GM18951 (cell line): ENCODE results near the gene SH2D7.

ENCODE experiments used
- POLR2A ChIP-seq: IDR thresholded peaks from 4 replicates; pipeline ENCODE4 v1.6.1; 2011; ENCODE audit warnings: mild to moderate bottlenecking; ENCODE audit not compliant: insufficient read length, insufficient read depth; ENCODE audit errors: extremely low read depth
- in situ Hi-C: fragments of 300-500 bp; cut with MboI; formaldehyde crosslinking; loops from one replicate; pipeline ENCODE4 v1.12.0; 2022; ENCODE audit warnings: low sequenced_read_pairs, mixed read lengths, inconsistent platforms; ENCODE audit not compliant: unreplicated experiment

Gene SH2D7

DNA sequence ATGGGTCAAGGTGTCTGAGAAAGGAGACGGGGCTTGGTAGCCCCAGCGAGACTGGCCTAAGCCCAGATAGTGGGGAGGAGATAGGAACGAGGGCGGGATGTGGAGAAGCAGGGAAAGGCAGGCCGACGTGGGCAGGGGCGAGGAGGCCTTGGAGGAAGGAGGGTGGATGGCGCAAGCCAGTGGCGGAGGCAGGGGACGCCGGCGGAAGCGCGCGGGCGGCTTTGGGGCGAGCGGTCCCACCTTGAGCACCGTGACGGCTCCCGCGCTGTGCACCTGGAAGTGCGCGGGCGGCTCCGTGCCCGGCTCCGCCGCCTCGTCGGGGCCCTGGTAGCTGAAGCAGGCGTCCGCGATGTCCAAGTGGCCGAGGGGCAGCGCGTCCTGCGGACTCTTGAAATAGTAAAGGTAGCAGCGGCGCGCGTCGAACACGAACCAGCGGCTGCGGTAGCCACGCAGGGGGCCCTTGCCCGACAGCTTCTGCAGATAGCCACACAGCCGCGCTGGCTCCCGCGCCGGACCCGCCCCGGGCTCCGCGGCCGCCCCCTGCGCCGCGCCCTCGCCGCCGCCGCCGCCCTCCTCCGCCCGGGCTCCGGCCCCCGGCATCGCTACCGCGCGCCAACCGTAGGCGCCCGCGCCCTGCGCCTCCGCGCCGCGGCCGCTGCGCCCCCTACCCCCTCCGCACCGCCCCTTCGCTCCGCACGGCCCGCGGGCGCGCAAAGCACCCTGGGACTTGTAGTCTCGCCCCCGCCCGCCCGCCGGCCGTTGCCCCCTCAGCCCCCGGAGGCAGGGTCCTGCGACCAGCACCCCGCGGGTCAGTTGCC lies 15.1 kb upstream of the SH2D7 start, which contains the start of gene TBC1D2B:
Gene TBC1D2B, minus strand, starts transcription at position 659 of the 818 bp plus-strand sequence. Its CDS starts 59 bp downstream, at position 600.
- in situ Hi-C loops, result no loop called here
- TF ChIP-seq POLR2A, result peak; percentile 64

DNA sequence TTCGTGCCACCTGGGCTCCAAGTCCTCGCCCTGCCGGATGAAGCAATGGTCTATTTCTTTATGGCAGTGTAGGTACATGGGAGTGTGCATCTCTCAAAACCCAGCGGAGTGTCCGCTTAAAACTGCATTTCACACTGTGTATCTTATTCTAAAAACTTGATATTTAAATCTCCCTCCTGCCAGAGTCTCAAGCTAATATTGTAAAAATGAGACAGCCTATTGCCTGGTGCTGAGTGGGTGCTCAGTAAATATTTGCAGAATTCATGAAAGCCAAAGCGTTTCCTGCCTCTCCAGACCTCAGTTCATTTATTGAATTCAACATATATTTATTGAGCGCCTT lies 14.5 kb upstream of the SH2D7 start:
- in situ Hi-C loops, result no loop called here

DNA sequence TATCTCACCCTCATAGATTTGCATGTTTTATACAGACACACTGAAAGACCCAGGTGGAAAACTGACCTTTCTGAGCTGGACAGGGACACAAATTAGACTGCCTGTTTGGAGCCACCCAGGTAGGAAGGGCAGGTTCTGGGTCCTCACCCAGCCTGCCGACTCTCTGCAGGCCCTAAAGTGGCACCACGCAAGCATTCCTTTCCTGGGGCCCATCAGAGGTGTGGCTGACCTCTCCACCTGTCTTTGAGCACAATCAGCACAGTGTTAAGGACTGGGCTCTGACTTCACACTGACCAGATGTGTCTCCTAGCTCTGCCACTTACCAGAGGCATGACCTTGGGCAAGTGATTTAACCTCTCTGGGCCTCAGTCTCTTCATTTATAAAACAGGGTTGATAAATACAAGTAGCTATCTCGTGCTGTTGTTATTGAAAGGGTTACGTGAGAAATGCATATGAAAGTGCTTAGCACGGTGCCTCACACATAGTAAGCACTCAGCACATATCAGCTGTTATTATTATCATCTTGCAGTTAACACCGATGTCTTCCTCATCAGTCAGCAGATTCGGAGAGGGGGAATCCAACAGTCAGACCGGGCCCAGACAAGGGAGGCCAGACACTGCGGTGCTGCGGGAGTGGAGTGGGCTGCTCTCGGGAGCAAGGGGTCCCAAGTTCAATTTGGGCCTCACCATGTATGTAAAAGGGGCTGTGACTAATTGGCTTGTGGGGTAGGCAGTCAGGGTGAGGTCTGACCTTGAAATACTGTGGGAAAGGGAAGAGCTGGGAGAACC lies 12.9 kb upstream of the SH2D7 start:
- in situ Hi-C loops, result no loop called here
- TF ChIP-seq POLR2A, result no peak

More for the DNA sequence above, 14.5 kb upstream of the SH2D7 start:
- TF ChIP-seq POLR2A, result no peak

DNA sequence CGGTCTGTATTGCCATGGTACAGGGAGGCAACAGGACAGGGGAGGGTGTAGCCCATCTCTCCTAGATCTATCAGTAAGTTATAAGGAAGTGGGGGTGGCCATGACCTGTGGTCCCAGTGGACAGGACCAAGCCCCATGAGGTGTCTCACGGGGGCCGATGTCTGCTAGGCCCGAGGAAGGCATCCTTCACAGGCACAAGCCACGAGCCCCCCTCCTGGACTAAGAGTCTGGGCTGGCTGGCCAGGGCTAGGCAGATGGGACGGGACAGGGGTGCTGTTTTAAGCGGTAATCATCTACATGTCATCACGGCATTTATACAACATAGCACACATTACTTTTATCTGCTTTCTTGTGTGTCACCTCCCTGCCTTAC lies 12.3 kb upstream of the SH2D7 start:
- in situ Hi-C loops, result no loop called here

DNA sequence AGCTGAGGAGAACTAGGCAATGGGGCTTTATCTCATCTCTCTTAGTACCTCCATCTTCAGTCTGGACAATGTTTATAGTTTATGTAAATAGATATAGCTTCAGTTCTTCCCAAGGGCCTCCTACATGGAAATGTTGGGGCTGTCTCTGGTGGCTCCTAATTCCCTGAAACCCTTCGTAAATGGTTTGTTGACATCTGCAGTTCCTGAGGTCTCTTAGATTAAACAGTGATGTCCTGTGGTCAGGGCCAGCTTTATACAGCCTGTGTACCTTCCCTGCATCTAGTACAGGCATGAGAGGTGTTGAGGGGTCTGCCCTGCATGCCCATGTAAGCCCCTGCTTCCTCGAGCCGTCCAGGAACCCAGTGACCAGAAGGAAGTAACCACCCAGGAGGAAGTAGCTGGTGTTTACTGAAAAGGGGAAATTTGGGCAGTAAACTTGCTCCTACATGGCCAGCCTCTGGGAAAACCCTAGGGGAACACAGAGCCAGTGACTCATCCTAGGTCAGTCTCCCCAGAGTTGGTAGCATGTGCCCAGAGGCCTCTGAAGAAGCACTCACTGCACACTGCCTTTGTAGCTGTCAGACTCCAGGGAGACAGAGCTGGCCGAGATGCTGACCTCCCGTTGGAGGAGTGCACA lies 10.1 kb upstream of the SH2D7 start:
- in situ Hi-C loops, result no loop called here
- no peak for TF ChIP-seq POLR2A

More for the DNA sequence above, 12.3 kb upstream of the SH2D7 start:
- TF ChIP-seq POLR2A, result no peak

DNA sequence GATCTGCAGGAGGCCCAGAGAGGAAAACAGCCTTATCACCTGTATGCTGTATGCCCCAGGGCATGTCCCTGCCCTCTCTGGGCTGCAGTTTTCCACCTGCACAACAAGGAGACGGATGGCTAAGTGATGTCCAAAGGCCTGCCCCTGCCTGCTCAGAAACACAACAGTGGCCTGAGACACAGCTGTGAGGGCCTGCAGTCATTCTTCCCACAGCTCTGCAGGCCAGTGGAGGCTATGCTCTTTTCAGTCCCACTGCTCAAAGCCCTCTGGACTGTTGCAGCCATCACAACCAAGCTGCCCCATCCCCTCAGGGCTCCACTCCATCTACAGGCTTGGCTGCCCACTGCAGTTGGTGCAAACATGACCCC lies 9.6 kb upstream of the SH2D7 start:
- in situ Hi-C loops, result no loop called here

DNA sequence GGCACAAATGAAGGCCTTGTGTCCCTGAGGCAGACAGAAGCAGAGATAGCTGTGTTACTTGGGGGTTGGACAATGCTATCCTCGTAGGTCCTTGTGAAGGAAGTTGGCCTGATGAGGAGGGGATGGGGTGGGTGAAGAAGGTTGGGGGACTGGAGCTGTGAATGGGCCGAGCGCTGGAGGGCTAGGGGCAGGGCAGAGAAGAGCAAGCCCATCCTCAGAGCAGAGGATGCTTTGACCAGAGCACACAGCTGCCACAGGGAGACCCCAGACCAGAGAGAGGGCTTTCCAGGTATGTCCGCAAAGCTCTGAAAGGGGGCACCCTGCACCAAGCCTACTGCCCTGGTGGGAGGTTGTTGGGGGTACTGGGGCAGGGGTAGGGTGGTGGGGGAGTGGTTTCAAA lies 9.2 kb upstream of the SH2D7 start:
- TF ChIP-seq POLR2A, result no peak
- in situ Hi-C loops, result no loop called here

More for the DNA sequence above, 9.6 kb upstream of the SH2D7 start:
- TF ChIP-seq POLR2A, result no peak

DNA sequence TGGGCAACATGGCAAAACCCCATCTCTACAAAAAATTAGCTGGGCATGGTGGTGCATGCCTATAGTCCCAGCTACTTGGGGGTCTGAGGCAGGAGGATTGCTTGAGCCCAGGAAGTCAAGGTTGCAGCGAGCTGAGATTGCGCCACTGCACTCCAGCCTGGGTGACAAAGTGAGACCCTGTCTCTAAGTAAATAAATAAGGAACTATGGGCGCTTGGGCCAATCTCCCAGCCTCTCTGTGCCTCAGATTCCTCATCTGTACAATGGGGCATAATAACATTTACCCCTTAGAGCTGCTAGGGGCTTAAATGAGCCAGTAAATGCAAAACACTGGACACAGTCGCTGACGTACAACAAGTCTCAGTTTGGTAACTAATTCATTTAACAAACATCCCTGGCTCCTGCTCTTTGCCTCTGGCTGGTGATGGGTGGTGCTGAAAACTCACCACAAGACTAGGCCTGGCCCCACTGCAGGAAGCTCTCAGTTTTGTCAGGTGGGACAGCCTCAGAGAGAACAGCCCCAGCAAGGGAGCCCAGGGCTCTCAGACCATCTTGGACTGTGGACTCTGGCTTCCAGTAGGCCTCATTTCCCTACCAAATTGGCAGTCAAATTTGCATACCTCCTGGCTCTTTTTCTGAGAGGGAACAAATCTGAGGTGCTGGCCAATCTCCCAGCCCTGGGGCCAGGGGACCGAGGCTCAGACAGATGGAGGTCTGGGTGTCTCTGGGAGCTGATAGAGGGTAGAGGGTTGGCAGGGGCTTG lies 8.5 kb upstream of the SH2D7 start:
- in situ Hi-C loops, result no loop called here

DNA sequence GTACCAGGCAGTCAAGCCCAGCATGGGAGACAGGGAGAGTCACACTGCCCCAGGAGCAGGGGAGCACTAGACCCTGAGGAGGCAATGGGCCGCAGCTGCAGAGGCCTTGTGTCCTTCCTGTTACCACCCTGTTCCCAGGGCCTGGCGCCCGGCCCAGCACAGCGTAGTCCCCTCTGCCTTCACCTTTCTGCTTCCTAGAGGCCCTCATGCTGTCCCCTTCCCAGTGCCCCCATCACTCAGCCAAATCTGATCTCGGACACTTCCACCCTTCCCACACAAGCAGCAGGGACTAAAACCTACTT lies 8.0 kb upstream of the SH2D7 start:
- in situ Hi-C loops, result no loop called here
- no peak for TF ChIP-seq POLR2A

More for the DNA sequence above, 8.5 kb upstream of the SH2D7 start:
- peak; percentile 57 for TF ChIP-seq POLR2A

DNA sequence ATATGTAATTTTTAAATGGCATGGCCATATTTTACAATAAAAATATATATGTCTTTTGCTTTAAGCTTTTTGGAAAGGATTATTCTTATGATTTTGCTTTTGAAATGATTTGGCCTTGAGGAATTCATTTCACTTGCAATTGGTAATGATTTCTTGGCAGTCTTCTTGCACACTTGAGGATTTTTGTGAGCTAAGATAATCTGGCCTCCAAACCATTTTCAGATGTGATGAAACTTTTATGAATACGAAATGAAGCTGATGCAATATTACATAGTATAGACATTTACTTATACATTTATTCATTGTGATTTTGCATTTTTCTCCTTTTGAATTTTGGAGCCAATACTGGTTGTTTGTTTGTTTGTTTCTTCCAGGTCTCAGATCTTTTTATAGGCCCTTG lies 6.4 kb upstream of the SH2D7 start:
- in situ Hi-C loops, result no loop called here
- TF ChIP-seq POLR2A, result no peak

DNA sequence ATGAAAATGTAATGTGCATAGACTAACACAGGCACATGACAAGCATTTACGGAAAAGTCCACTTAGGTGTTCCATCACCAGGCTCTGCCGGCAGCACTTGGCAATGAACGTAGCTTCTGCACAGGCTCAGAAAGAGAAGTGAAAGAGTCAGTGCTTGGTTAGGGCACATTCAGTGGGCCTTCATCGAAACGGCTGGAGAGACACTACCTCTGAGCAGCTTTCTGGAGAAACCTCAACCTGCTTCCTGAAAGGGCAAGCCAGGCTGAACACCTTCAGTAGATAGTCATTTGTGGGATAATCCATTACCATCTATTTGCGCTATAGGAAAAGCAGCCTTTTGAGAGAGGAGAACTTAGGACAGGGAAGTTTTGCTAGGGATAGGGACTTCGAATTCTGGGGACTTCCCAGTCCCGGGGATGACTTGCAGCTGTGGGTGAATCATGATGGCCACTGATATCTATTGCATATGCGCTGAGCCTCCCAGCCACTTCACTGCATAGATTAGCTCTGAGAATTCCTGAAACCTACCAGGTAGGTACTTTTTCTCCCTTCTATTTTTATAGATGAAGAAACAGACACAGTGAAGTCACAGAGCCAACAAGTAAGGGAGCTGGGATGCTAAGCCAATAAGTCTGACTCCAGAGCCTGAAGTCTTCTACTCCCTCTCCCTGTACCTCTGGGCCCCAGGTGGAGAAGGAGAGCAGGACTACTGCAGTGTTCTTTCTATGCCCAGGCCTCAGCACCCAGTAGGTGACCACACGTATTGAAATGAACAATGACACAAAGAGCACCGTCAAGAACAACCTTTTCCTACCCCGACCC lies 4.2 kb upstream of the SH2D7 start:
- no peak for TF ChIP-seq POLR2A
- in situ Hi-C loops, result no loop called here

DNA sequence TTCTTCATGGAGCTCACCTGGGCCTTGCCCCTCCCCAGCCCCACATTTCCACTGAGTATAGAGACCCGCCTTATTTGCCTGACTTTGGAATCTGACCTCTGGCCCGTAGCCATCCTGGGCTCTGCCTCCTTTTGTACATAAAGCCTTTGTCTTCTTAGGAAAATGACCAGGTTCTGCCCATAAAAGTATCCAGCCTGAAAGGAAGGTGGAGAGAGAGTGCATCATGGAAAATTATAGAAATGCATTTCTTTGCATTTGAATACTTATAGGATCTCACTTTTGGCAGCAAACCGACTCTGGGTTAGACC lies 3.6 kb upstream of the SH2D7 start:
- in situ Hi-C loops, result no loop called here
- TF ChIP-seq POLR2A, result no peak
